Measurements from ENCODE around the gene GNB1.

GRCh38 chr1:1880617-1881312, 10.1 kb downstream of the GNB1 start:
- TF ChIP-seq SRF (CRISPR knock-in tag; IDR thresholded peaks at IDR 0.05) (no peak), ZNF407 (IDR thresholded peaks at IDR 0.05; ENCODE audit: low read depth) (no peak), JUN (IDR thresholded peaks at IDR 0.05; ENCODE audit: borderline replicate concordance, low read depth, low read length) (no peak), JUN (CRISPR knock-in tag; IDR thresholded peaks at IDR 0.05; ENCODE audit: borderline replicate concordance) (no peak), BHLHE40 (IDR thresholded peaks at IDR 0.05; ENCODE audit: low read length) (no peak), EGR1 (conservative IDR thresholded peaks at IDR 0.05) (no peak), NFIC (IDR thresholded peaks at IDR 0.05) (no peak)
